RWPE2 (cell line): ENCODE results near the gene CELF2.

Experiments used
- ATAC-seq: fragments of 200-7000 bp; cut with Tn5 transposase; 3 replicates; pipeline ENCODE4 v1.9.1; 2021; ENCODE audit warnings: low read depth
- DNase-seq: peaks from one replicate; pipeline ENCODE4 v3.0.0-alpha.2; 2020; ENCODE audit warnings: low spot score
- H3K27ac ChIP-seq: fragments of 450-650 bp; 2 replicates; pipeline ENCODE4 v1.5.1; 2017; ENCODE audit warnings: mild to moderate bottlenecking; ENCODE audit not compliant: poor library complexity, severe bottlenecking
- H3K27me3 ChIP-seq: fragments of 250-450 bp; sonication (Bioruptor Pico); 2 replicates; pipeline ENCODE4 v1.5.1; 2021; ENCODE audit warnings: mild to moderate bottlenecking, moderate library complexity; ENCODE audit not compliant: insufficient read depth, poor library complexity, severe bottlenecking
- H3K36me3 ChIP-seq: fragments of 250-450 bp; sonication (Bioruptor Pico); 2 replicates; pipeline ENCODE4 v1.5.1; 2020; ENCODE audit warnings: low read depth, mild to moderate bottlenecking, moderate library complexity
- H3K4me1 ChIP-seq: fragments of 250-450 bp; sonication (Bioruptor Pico); 2 replicates; pipeline ENCODE4 v1.5.1; 2021; ENCODE audit warnings: mild to moderate bottlenecking, moderate library complexity; ENCODE audit not compliant: insufficient read depth, poor library complexity, severe bottlenecking
- H3K4me3 ChIP-seq: fragments of 250-450 bp; sonication (Bioruptor Pico); 2 replicates; pipeline ENCODE4 v1.5.1; 2021; ENCODE audit warnings: mild to moderate bottlenecking, moderate library complexity; ENCODE audit not compliant: severe bottlenecking
- H3K9me3 ChIP-seq: fragments of 250-450 bp; sonication (Bioruptor Pico); 2 replicates; pipeline ENCODE4 v1.5.1; 2021; ENCODE audit warnings: mild to moderate bottlenecking, moderate library complexity; ENCODE audit not compliant: severe bottlenecking
- CTCF ChIP-seq: fragments of 450-650 bp; IDR thresholded peaks from one replicate; pipeline ENCODE4 v1.5.1; 2017; ENCODE audit warnings: mild to moderate bottlenecking, moderate library complexity; ENCODE audit not compliant: poor library complexity, severe bottlenecking

CELF2 gene

GRCh38 chr10:11237571-11237970 is 219.9 kb downstream of the CELF2 start:
- Histone ChIP-seq H3K4me3 (no peak overlapping the region), H3K27me3 (no peaks in the 10 kb centered on the region), H3K9me3 (no peaks in the 10 kb centered on the region), H3K36me3 (no peaks in the 10 kb centered on the region), H3K4me1 (no peaks in the 10 kb centered on the region), H3K27ac (no peak overlapping the region)
- ATAC-seq (no peak), DNase-seq (no peak)
- TF ChIP-seq CTCF, result no peak

- Histone ChIP-seq H3K4me1 (no peaks in the 10 kb centered on the region), H3K27ac (no peak overlapping the region), H3K27me3 (no peaks in the 10 kb centered on the region), H3K36me3 (no peaks in the 10 kb centered on the region), H3K9me3 (no peaks in the 10 kb centered on the region), H3K4me3 (no peak overlapping the region)
- ATAC-seq (no peak), DNase-seq (no peak)
- no peak for TF ChIP-seq CTCF
Observed at GRCh38 chr10:11238893-11239292, 221.2 kb downstream of the CELF2 start.

- H3K4me1 ChIP-seq, result no peaks in the 10 kb centered on the region
- H3K36me3 ChIP-seq, result no peaks in the 10 kb centered on the region
- no peak for TF ChIP-seq CTCF
- H3K27me3 ChIP-seq, result no peaks in the 10 kb centered on the region
- ATAC-seq (no peak), DNase-seq (no peak)
- H3K27ac ChIP-seq, result no peak overlapping the region
- H3K9me3 ChIP-seq, result no peaks in the 10 kb centered on the region
- no peak overlapping the region for H3K4me3 ChIP-seq
Observed at GRCh38 chr10:11240641-11241040, 223.0 kb downstream of the CELF2 start.

- ATAC-seq (no peak), DNase-seq (no peak)
- Histone ChIP-seq H3K4me3 (no peak overlapping the region), H3K9me3 (no peaks in the 10 kb centered on the region), H3K36me3 (no peaks in the 10 kb centered on the region), H3K4me1 (no peaks in the 10 kb centered on the region), H3K27ac (no peak overlapping the region), H3K27me3 (no peaks in the 10 kb centered on the region)
- no peak for TF ChIP-seq CTCF
Observed at GRCh38 chr10:11242443-11243387, 225.0 kb downstream of the CELF2 start.
